ENCODE measurements around the gene DNAH6.

DNAH6 gene

DNA sequence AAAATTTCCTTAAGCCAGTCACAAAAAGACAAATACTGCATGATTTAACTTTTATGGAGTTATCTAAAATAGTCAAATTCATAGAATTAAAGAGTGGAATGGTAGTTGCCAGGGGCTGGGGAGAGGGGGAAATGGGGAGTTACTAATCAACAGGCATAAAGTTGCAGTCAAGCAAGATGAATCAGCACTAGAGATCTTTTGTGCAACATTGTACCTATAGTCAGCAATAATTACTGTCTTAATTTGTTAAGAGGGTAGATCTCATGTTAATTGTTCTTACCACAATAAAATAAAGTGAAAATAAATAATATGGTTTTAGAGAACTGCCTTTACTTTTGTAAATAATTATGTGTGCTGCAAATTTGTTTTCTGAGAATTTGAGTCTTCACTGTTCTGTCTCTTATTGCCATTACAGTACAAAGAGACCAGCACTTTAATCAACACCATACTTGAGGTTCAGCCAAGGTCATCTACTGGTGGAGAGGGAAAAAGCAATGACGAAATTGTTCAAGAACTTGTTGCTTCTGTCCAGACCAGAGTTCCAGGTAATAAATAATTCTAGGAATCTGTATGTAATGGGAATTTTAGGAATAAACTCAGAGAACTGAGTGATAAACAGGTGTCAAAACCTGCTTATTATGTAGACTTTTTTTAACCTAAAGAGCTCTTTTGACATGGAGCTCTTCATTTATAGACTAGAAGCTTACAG, 289.1 kb downstream of the DNAH6 start:
- H3K4me3 Mint-ChIP-seq = no peak overlapping the region
- peaks cover 14% of the 10 kb centered on the region for H3K9me3 Mint-ChIP-seq
- no peak overlapping the region for H3K27ac Mint-ChIP-seq
- H3K27me3 Mint-ChIP-seq (ENCODE audit: low read depth) = peaks cover 3% of the 10 kb centered on the region
- DNase-seq (ENCODE audit: low spot score) = no peak
- peaks cover 6% of the 10 kb centered on the region for H3K36me3 Mint-ChIP-seq (ENCODE audit: low read depth)
- peaks cover 7% of the 10 kb centered on the region for H3K4me1 Mint-ChIP-seq (ENCODE audit: low read depth)

DNA sequence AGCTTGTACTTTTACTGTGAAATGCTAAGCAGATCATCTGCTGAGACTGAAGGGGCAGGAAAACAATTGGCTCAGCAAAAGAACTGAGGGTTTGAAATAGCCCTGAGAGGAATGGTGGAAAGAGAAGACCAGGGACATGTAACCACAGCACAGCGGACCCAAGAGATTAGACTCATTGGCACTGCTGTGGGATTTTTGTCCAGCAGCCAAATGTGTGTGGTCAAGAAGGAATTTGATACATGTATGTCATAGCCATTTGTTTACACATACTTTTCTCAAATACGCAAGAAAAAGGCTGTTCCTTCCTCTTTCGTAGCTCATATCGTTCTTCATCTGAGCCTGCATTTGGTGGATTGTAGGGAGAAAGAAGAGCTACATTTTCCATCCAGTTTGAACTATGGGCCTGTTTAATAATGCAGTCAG, 290.8 kb downstream of the DNAH6 start:
- H3K4me1 Mint-ChIP-seq (ENCODE audit: low read depth) = peaks cover 2% of the 10 kb centered on the region
- peaks cover 11% of the 10 kb centered on the region for H3K9me3 Mint-ChIP-seq
- DNase-seq (ENCODE audit: low spot score) = no peak
- no peak overlapping the region for H3K27ac Mint-ChIP-seq
- H3K27me3 Mint-ChIP-seq (ENCODE audit: low read depth) = peaks cover 5% of the 10 kb centered on the region
- peaks cover 1% of the 10 kb centered on the region for H3K36me3 Mint-ChIP-seq (ENCODE audit: low read depth)
- no peak overlapping the region for H3K4me3 Mint-ChIP-seq

DNA sequence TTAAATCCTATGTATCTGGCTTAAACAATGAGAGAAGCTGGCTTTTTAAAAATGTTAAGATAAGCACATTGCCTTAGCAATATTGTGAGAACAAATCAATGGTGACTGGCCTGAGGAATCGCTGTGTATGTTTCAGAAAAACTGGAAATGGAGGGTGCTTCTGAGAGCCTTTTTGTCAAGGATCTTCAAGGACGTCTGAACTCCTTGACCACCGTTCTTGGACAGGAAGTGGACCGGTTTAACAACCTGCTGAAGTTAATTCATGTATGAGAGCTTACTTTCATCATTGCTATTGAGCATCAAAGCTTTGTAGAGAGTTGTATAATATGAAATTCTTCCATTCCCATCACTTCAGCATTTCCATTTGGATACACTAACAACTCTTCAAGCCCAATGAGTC, 292.0 kb downstream of the DNAH6 start:
- Mint-ChIP-seq H3K4me1 (ENCODE audit: low read depth) (no peaks in the 10 kb centered on the region), H3K4me3 (no peak overlapping the region), H3K36me3 (ENCODE audit: low read depth) (no peaks in the 10 kb centered on the region), H3K27ac (no peak overlapping the region), H3K9me3 (no peaks in the 10 kb centered on the region), H3K27me3 (ENCODE audit: low read depth) (peaks cover 5% of the 10 kb centered on the region)
- DNase-seq (ENCODE audit: low spot score) = no peak

DNA sequence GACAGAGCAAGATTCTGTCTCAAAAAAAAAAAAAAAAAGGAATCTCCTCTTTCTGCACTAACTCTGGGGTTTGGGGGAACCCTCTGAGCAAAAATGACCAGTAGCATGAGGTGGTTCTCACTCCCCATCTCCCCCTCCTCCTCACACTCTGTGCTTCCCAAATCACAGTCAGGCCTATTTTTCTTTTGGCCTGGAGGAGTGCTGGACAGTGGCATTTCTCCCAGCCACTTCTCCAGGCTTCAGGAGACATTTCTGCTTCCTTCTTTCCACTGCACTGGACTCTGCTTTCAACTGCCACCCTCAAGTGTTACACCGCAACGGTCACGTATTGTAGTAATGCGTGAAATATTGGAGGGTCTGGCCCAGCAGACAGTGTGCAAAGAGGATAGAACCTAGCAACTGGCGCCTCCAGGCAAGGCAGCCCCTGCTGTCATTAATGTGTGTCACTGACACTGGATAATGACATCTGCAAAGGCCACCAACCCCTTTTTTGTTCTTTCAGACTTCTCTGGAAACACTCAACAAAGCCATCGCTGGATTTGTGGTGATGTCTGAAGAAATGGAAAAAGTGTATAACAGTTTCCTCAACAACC, 295.6 kb downstream of the DNAH6 start:
- DNase-seq (ENCODE audit: low spot score) = no peak
- peaks cover 7% of the 10 kb centered on the region for H3K36me3 Mint-ChIP-seq (ENCODE audit: low read depth)
- no peaks in the 10 kb centered on the region for H3K9me3 Mint-ChIP-seq
- H3K27me3 Mint-ChIP-seq (ENCODE audit: low read depth) = peaks cover 5% of the 10 kb centered on the region
- no peak overlapping the region for H3K4me3 Mint-ChIP-seq
- no peak overlapping the region for H3K27ac Mint-ChIP-seq
- H3K4me1 Mint-ChIP-seq (ENCODE audit: low read depth) = peaks cover 9% of the 10 kb centered on the region

DNA sequence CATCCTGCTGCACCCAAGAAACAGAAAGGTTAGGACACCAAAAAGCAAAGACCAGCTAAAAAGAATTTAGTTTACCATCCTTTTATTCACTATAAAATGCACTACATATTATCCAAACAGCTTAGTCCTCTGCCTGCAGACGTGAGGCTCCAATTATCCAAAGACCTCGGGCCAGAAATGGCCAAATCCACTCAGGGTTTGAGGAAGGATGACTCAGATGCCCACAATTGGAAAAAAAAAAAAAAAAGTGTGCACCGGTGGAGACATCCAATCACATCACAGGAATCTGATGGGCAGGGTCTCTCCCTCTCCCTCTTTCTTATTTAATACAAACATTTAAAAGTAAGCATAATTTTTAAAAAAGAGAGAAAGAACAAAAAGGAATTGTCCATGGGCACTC, 298.8 kb downstream of the DNAH6 start:
- H3K27me3 Mint-ChIP-seq (ENCODE audit: low read depth) = peaks cover 2% of the 10 kb centered on the region
- H3K9me3 Mint-ChIP-seq = no peaks in the 10 kb centered on the region
- H3K27ac Mint-ChIP-seq = no peak overlapping the region

DNA sequence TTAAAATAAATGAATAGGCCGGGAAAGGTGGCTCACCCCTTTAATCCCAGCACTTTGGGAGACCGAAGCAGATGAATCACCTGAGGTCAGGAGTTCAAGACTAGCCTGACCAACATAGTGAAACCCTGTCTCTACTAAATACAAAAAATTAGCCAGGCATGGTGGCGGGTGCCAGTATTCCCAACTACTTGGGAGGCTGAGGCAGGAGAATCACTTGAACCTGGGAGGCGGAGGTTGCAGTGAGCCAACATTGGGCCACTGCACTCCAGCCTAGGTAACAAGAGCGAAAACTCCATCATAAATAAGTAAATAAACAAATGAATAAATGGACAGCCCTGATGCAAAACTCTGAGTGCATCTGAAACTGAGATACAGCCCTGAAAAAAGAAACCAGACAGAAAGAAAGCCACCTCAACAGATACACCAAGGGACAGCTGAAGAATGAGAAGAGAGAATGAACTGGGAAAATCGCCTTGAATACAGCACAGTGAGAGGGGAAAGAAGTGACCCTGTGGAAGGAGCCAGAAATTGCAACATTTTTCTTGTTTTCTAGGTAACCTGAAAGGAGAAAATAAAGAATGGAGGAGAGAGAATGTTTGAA, 300.2 kb downstream of the DNAH6 start:
- peak overlapping the region; percentile 15 for H3K4me3 Mint-ChIP-seq
- H3K27me3 Mint-ChIP-seq (ENCODE audit: low read depth) = peaks cover 2% of the 10 kb centered on the region
- H3K9me3 Mint-ChIP-seq = no peaks in the 10 kb centered on the region
- no peak overlapping the region for H3K27ac Mint-ChIP-seq
- H3K36me3 Mint-ChIP-seq (ENCODE audit: low read depth) = peaks cover 16% of the 10 kb centered on the region
- no peak for DNase-seq (ENCODE audit: low spot score)
- peaks cover 25% of the 10 kb centered on the region for H3K4me1 Mint-ChIP-seq (ENCODE audit: low read depth)

More for the DNA sequence above, 298.8 kb downstream of the DNAH6 start:
- no peak for DNase-seq (ENCODE audit: low spot score)
- H3K36me3 Mint-ChIP-seq (ENCODE audit: low read depth) = peaks cover 12% of the 10 kb centered on the region
- no peak overlapping the region for H3K4me3 Mint-ChIP-seq
- H3K4me1 Mint-ChIP-seq (ENCODE audit: low read depth) = peaks cover 21% of the 10 kb centered on the region

DNA sequence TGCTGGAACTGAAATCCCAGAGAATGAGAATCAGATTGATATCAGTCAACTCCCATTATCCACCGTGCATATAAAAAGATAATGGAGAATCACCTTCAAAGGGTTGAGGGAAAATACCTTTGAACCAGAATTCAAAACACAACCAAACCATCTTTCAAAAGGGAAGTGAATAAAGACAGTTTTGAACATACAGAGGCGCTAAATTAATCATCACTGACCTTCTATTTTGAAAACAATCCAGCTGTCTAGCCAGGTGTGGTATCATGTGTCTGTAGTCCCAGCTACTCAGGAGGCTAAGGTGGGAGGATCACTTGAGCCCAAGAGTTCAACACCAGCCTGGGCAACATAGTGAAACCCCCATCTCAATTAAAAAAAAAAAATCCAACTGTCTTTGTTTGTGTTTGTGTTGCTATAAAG, 300.9 kb downstream of the DNAH6 start:
- H3K27me3 Mint-ChIP-seq (ENCODE audit: low read depth) = no peaks in the 10 kb centered on the region
- H3K27ac Mint-ChIP-seq = no peak overlapping the region
- peaks cover 25% of the 10 kb centered on the region for H3K4me1 Mint-ChIP-seq (ENCODE audit: low read depth)
- DNase-seq (ENCODE audit: low spot score) = peak; percentile 28
- H3K36me3 Mint-ChIP-seq (ENCODE audit: low read depth) = peaks cover 23% of the 10 kb centered on the region
- peak overlapping the region; percentile 15 for H3K4me3 Mint-ChIP-seq
- H3K9me3 Mint-ChIP-seq = no peaks in the 10 kb centered on the region

DNA sequence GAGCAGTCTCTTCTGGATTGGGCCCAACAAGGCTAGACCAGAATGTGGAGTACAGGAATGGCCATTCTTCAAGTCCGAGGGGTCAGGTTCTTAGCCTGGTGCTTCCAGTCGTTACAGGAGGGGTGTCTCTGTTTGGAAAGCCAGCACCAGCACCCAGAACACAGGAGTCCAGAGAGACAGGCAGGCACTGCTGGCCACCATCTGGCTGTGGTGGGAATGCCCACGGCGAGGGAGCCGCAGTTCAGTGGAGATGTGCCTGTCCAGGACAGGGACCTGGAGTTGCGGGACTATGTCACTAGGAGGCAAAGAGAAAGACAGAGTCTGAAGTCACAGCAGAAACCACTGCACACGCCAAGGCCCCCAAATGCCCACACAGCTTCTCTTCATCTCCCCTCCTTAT, 305.5 kb downstream of the DNAH6 start:
- Mint-ChIP-seq H3K27me3 (ENCODE audit: low read depth) (no peaks in the 10 kb centered on the region), H3K4me3 (no peak overlapping the region), H3K27ac (no peak overlapping the region), H3K36me3 (ENCODE audit: low read depth) (peaks cover 31% of the 10 kb centered on the region), H3K9me3 (no peaks in the 10 kb centered on the region), H3K4me1 (ENCODE audit: low read depth) (peaks cover 17% of the 10 kb centered on the region)
- DNase-seq (ENCODE audit: low spot score) = no peak

DNA sequence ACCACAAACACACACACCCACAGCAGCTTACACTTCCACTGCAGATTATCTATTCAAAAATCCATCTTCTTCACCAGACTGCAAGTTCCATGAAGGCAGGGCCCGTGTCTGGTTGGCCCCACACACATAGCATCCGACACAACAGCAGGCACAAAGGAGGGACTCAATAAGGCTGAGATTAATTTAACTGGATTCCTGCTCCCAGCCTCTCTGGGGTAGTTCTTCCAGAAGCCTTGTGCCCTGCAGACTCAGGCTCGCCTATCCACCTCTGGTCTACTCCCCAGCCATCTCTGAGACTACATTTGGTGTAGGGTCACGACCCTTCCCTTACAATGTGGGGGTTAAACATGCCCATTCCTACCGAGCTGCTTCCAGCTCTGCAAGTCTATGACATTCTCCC, 306.9 kb downstream of the DNAH6 start:
- no peak for DNase-seq (ENCODE audit: low spot score)
- H3K27me3 Mint-ChIP-seq (ENCODE audit: low read depth) = no peaks in the 10 kb centered on the region
- peaks cover 35% of the 10 kb centered on the region for H3K36me3 Mint-ChIP-seq (ENCODE audit: low read depth)
- no peak overlapping the region for H3K4me3 Mint-ChIP-seq
- H3K9me3 Mint-ChIP-seq = no peaks in the 10 kb centered on the region
- peaks cover 8% of the 10 kb centered on the region for H3K4me1 Mint-ChIP-seq (ENCODE audit: low read depth)
- no peak overlapping the region for H3K27ac Mint-ChIP-seq

DNA sequence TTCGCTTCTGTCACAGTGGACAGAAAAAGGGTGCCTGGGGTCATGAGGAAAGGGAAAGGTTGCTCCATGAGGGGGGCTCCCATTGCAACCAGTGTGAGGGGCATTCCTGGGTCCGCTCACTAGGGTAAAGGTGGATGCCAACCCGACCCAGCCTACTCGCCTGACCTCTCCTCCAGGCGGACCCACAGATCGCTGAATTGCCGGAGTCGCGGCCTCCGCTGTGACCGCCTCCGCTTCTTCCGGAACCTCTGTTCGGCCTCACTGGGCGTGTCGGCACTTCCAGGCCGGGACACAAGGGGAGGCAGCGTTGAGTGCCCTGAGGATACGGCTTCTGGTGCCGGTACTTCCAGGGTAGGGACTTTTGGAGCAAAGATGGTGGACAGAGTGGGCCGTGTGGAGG, 307.5 kb downstream of the DNAH6 start:
- no peaks in the 10 kb centered on the region for H3K27me3 Mint-ChIP-seq (ENCODE audit: low read depth)
- peaks cover 38% of the 10 kb centered on the region for H3K36me3 Mint-ChIP-seq (ENCODE audit: low read depth)
- H3K27ac Mint-ChIP-seq = no peak overlapping the region
- no peak overlapping the region for H3K4me3 Mint-ChIP-seq
- no peak for DNase-seq (ENCODE audit: low spot score)
- peaks cover 13% of the 10 kb centered on the region for H3K4me1 Mint-ChIP-seq (ENCODE audit: low read depth)
- no peaks in the 10 kb centered on the region for H3K9me3 Mint-ChIP-seq

DNA sequence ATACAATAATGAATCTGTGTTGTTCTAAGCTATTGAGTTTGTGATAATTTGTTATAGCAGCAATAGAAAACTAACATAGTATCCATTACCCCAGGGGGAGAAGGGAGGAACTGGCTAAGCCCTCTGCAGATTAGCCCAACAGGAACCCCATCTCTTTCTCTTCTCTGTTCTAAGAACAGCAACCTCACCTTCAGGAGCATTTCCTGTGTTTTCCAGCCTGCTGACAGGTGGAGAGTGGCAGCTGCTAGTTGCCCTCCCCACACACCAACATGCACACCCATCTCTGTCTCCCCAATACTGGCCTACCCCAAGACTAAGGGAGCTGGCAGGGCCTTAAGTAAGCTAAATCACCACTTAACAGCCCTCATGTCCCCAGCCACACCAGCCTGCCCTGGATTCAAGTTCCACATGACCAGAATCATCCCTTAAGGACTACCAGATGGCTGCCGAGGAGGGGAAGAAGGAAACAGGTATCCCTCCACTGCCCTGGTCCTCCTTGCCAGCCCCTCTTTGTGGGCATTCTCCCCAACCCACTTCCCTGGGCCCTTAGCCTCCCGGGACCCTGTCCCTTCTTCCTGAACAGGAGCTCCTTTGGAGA, 311.8 kb downstream of the DNAH6 start:
- peaks cover 24% of the 10 kb centered on the region for H3K4me1 Mint-ChIP-seq (ENCODE audit: low read depth)
- H3K4me3 Mint-ChIP-seq = no peak overlapping the region
- DNase-seq (ENCODE audit: low spot score) = no peak
- H3K27ac Mint-ChIP-seq = no peak overlapping the region
- no peaks in the 10 kb centered on the region for H3K9me3 Mint-ChIP-seq
- H3K36me3 Mint-ChIP-seq (ENCODE audit: low read depth) = peaks cover 25% of the 10 kb centered on the region
- H3K27me3 Mint-ChIP-seq (ENCODE audit: low read depth) = no peaks in the 10 kb centered on the region

DNA sequence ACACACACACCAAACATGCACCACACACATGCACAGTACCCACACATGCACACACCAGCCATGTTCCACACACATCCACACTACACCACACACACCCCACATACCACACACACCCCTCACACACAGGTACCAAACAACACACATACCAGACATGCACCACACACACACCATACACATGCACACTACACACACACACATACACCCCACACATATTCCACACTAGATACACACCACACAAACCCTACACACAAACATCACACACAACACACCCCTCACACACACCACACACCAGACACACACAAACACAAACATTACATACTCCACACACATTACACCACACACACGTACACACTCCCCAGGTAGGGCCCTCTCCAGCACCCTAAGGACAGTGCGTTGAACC, 313.4 kb downstream of the DNAH6 start:
- Mint-ChIP-seq H3K4me3 (no peak overlapping the region), H3K9me3 (no peaks in the 10 kb centered on the region), H3K27ac (no peak overlapping the region), H3K36me3 (ENCODE audit: low read depth) (peaks cover 30% of the 10 kb centered on the region), H3K4me1 (ENCODE audit: low read depth) (peaks cover 35% of the 10 kb centered on the region), H3K27me3 (ENCODE audit: low read depth) (no peaks in the 10 kb centered on the region)
- DNase-seq (ENCODE audit: low spot score) = no peak

DNA sequence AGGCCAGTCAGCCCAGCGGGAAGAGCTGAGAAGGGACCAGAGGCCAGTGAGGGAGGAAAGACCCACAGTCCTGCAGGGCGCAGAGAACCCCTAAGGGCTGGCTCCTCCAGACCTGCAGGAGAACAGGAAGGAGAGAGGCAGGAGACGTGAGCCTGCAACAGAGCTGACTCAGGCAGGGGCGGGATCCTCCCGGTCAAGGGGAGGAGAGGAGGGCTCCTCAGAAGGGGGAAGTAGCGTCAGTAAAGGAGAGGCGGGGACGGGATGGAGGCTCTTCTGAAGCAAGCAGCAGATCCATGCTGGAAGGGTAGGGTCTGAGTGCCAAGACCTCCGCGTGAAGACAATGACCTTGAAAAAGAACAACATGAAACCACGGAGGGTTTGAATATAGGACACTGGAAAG, 313.8 kb downstream of the DNAH6 start:
- Mint-ChIP-seq H3K27ac (no peak overlapping the region), H3K27me3 (ENCODE audit: low read depth) (no peaks in the 10 kb centered on the region), H3K4me1 (ENCODE audit: low read depth) (peaks cover 35% of the 10 kb centered on the region), H3K4me3 (no peak overlapping the region), H3K36me3 (ENCODE audit: low read depth) (peaks cover 31% of the 10 kb centered on the region), H3K9me3 (no peaks in the 10 kb centered on the region)
- DNase-seq (ENCODE audit: low spot score) = no peak

DNA sequence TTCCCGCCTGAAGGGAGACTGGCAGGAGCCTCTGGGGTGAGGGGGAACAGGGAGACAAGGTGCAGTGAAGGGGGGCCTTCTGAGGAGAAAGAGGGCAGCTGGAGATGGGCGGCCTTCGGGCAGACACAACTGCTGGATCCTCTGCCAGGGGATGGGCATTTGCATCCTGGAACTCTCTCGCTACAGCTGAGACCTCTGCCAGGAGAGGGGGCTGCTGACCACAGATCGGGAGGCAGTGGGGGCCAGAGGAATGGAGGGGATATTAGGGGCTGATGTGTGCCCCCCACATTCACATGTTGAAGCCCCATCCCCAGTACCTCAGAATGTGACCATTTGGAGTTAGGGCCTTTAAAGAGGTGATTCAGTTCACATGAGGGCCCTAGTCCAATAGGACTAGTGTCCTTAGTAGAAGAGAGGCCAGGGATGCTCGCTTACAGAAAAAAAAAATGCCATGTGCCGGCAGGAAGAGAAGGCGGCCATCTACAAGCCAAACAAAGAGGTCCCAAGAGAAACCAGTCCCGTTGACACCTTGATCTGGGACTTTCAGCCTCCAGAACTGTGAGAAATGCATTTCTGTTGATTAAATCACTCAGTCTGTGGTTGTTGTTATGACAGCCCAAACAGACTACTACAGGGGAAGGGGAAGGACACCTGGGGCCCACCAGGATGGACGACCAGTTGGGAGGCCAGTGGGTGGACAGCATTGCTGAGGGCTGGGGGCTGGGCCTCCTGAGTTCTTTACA, 314.6 kb downstream of the DNAH6 start:
- Mint-ChIP-seq H3K27me3 (ENCODE audit: low read depth) (no peaks in the 10 kb centered on the region), H3K36me3 (ENCODE audit: low read depth) (peaks cover 37% of the 10 kb centered on the region), H3K4me1 (ENCODE audit: low read depth) (peaks cover 35% of the 10 kb centered on the region), H3K9me3 (peaks cover 4% of the 10 kb centered on the region), H3K27ac (peak overlapping the region; percentile 60), H3K4me3 (no peak overlapping the region)
- no peak for DNase-seq (ENCODE audit: low spot score)

Data from T-helper 2 cell treated with Interferon-gamma antibody and Interleukin-4, amounts not matched to agents 5 μg/mL and 100 μg/mL, for 36 hours (primary cell).